ENCODE measurements around the gene PRSS21. TPM values are rescaled to one million over a fixed set of nuclear protein-coding genes. Genes with fewer than 3 reads are reported as not detected.

PRSS21 gene
- total RNA-seq, 1 experiment from 2014 or later, result 1.5 TPM

- Mint-ChIP-seq H3K27ac (no peak overlapping the region), H3K9me3 (peaks cover 4% of the 10 kb centered on the region; the same call in 1 of the 2 replicates), H3K4me1 (no peaks in the 10 kb centered on the region), H3K36me3 (no peaks in the 10 kb centered on the region), H3K27me3 (ENCODE audit: low read depth) (peaks cover 15% of the 10 kb centered on the region; the same call in 1 of the 2 replicates), H3K4me3 (no peak overlapping the region)
- ChIA-PET POLR2A (no interaction called here), CTCF (interaction anchor here (0.5 to 1.3 kb wide), 3 partner anchors 24 to 242 kb away, joined by 3 to 7 read pairs (median 4); partner anchors contain the start of gene PRSS21)
- DNase-seq (ENCODE audit: low spot score) (no peak), ATAC-seq (no peak)
- TF ChIP-seq EMX1 (CRISPR knock-in tag; IDR thresholded peaks at IDR 0.05) (no peak), ZNF532 (CRISPR knock-in tag; IDR thresholded peaks at IDR 0.05; ENCODE audit: borderline replicate concordance) (no peak), SP1 (CRISPR knock-in tag; conservative IDR thresholded peaks at IDR 0.05) (no peak), ZNF396 (CRISPR knock-in tag; IDR thresholded peaks at IDR 0.05; ENCODE audit: borderline replicate concordance) (no peak), GTF2I (CRISPR knock-in tag; conservative IDR thresholded peaks at IDR 0.05) (no peak), GRHL2 (CRISPR knock-in tag; IDR thresholded peaks at IDR 0.05; ENCODE audit: insufficient replicate concordance, severe bottlenecking) (no peak), USF2 (CRISPR knock-in tag; IDR thresholded peaks at IDR 0.05) (no peak), USF1 (CRISPR knock-in tag; IDR thresholded peaks at IDR 0.05) (no peak), MAX (CRISPR knock-in tag; IDR thresholded peaks at IDR 0.05) (no peak)
Observed at GRCh38 chr16:2792940-2793339, 24.1 kb upstream of the PRSS21 start.

GRCh38 chr16:2795395-2796143, 21.5 kb upstream of the PRSS21 start:
- Mint-ChIP-seq H3K4me1 (no peaks in the 10 kb centered on the region), H3K27me3 (ENCODE audit: low read depth) (peaks cover 15% of the 10 kb centered on the region; the same call in 1 of the 2 replicates), H3K36me3 (no peaks in the 10 kb centered on the region), H3K9me3 (peaks cover 4% of the 10 kb centered on the region; the same call in 1 of the 2 replicates), H3K27ac (no peak overlapping the region), H3K4me3 (no peak overlapping the region)
- CTCF ChIA-PET, result interaction anchor here (0.6 to 3.8 kb wide), 2 partner anchors 21 to 132 kb away, joined by 3 to 25 read pairs; partner anchors contain the start of gene PRSS21
- POLR2A ChIA-PET, result no interaction called here
- no peak for DNase-seq (ENCODE audit: low spot score)
- no peak for TF ChIP-seq ZNF281 (CRISPR knock-in tag; IDR thresholded peaks at IDR 0.05)
- TF ChIP-seq PREB (CRISPR knock-in tag; IDR thresholded peaks at IDR 0.05; ENCODE audit: borderline replicate concordance), result no peak
- no peak for TF ChIP-seq JAZF1 (CRISPR knock-in tag; IDR thresholded peaks at IDR 0.05)
- no peak for TF ChIP-seq ZNF512 (CRISPR knock-in tag; IDR thresholded peaks at IDR 0.05; ENCODE audit: borderline replicate concordance)
- no peak for TF ChIP-seq SMAD3 (CRISPR knock-in tag; IDR thresholded peaks at IDR 0.05; ENCODE audit: borderline replicate concordance)
- TF ChIP-seq ESRRA (CRISPR knock-in tag; IDR thresholded peaks at IDR 0.05; ENCODE audit: borderline replicate concordance), result no peak
- ATAC-seq, result no peak

Data from WTC11 (cell line).